Stomach (tissue), 4 donors: Measurements from ENCODE around the gene TWIST1.

ENCODE experiments used
- CTCF ChIP-seq, 7 experiments: fragments of 450-650 bp in 4 of 7; fragments of 200-600 bp in 3 of 7; sonication (generic) in 3 of 7; IDR thresholded peaks; one replicate each; pipeline ENCODE4 v1.5.1; 2016 to 2019; ENCODE audit warnings: antibody characterized with exemption in 7 of 7, control low read depth in 2 of 7, mild to moderate bottlenecking in 1 of 7
- POLR2A ChIP-seq, 4 donors: fragments of 450-650 bp; IDR thresholded peaks; one replicate each; pipeline ENCODE4 v1.6.1; 2016; ENCODE audit warnings: antibody characterized with exemption in 4 of 4, control low read depth in 2 of 4, mild to moderate bottlenecking in 1 of 4, moderate library complexity in 1 of 4

GRCh38 chr7:19145434-19146115, 28.1 kb upstream of the TWIST1 start:
- TF ChIP-seq CTCF (IDR thresholded peaks at IDR 0.05) (no peak), POLR2A (IDR thresholded peaks at IDR 0.05) (no peak)
